Mesodermal cell (in vitro differentiated cells): Measurements from ENCODE around the gene KIF2C.

ENCODE experiments used
- H3K27ac ChIP-seq: 2 replicates; pipeline ENCODE4 v1.7.0; 2013; ENCODE audit warnings: mild to moderate bottlenecking, low read depth, low read length, moderate library complexity; ENCODE audit not compliant: severe bottlenecking
- H3K36me3 ChIP-seq: 2 replicates; pipeline ENCODE4 v1.7.1; 2013; ENCODE audit warnings: mild to moderate bottlenecking, low read length, moderate library complexity; ENCODE audit not compliant: control insufficient read depth, insufficient read depth
- H3K4me1 ChIP-seq: one replicate; pipeline ENCODE4 v1.7.1; 2013; ENCODE audit warnings: mild to moderate bottlenecking, low read length; ENCODE audit not compliant: insufficient read depth, control insufficient read depth, poor library complexity, severe bottlenecking
- H3K4me3 ChIP-seq: 2 replicates; pipeline ENCODE4 v1.7.0; 2013; ENCODE audit warnings: low read length, control low read depth, mild to moderate bottlenecking; ENCODE audit not compliant: insufficient read depth, poor library complexity, severe bottlenecking; ENCODE audit errors: extremely low read depth
- H3K9me3 ChIP-seq: 2 replicates; pipeline ENCODE4 v1.7.1; 2013; ENCODE audit warnings: mild to moderate bottlenecking, low read length, moderate library complexity; ENCODE audit not compliant: control insufficient read depth
- WGBS, 2 experiments: methylation state at CpG; one replicate each; pipeline ENCODE4 v1.1.5; 2013; ENCODE audit warnings: missing lambda C conversion rate in 2 of 2; ENCODE audit not compliant: insufficient coverage in 2 of 2; 5-methylcytosine and 5-hydroxymethylcytosine counted together

The KIF2C gene

DNA sequence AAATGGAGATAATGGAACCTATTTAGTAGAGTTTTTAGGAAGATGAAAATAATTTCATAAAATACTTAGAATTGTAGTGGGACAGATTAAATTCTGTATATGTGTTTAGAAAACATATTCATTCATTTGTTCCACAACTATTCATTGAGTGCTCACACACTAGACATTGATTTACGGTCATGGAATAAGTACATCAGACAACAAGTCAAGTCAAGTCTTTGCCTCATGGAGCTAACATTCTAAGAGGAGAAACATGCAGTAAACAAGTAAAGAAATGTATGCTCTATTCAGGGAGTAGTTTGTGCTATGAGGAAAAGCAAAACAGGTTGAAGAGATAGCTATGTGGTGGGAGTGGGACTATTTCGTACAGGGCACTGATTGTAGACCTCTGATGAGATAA lies 77.7 kb downstream of the KIF2C start:
- no peak overlapping the region for H3K4me3 ChIP-seq
- H3K9me3 ChIP-seq: no peaks in the 10 kb centered on the region
- peaks cover 33% of the 10 kb centered on the region for H3K36me3 ChIP-seq
- H3K27ac ChIP-seq: no peak overlapping the region
- H3K4me1 ChIP-seq: peaks cover 7% of the 10 kb centered on the region
- 93 to 100% methylated on average over 1 of the region's 2 CpGs for WGBS, 2 experiments
